BE2C (cell line): ENCODE data around the gene ARHGEF1.
"Not testable (repeated sequence)": the region's sequence is repeated elsewhere in the genome, so short reads cannot be mapped to it uniquely, and the experiment has no call there.

ENCODE experiments used
- DNase-seq: peaks from one replicate; pipeline ENCODE4 v3.0.0-alpha.2; 2020
- H3K27me3 ChIP-seq: fragments of 250-450 bp; sonication (Bioruptor Pico); 2 replicates; pipeline ENCODE4 v1.5.1; 2020; ENCODE audit warnings: mild to moderate bottlenecking
- H3K36me3 ChIP-seq: fragments of 250-450 bp; sonication (Bioruptor Pico); 2 replicates; pipeline ENCODE4 v1.5.1; 2020; ENCODE audit warnings: mild to moderate bottlenecking
- H3K4me1 ChIP-seq: fragments of 250-450 bp; sonication (Bioruptor Pico); 2 replicates; pipeline ENCODE4 v1.5.1; 2020
- H3K4me3 ChIP-seq: 2 replicates; pipeline ENCODE4 v1.5.1; 2011; ENCODE audit warnings: low read depth, low read length
- H3K9me3 ChIP-seq: fragments of 250-450 bp; sonication (Bioruptor Pico); 2 replicates; pipeline ENCODE4 v1.5.1; 2020
- CTCF ChIP-seq: IDR thresholded peaks from 2 replicates; pipeline ENCODE4 v1.5.1; 2012; ENCODE audit warnings: mild to moderate bottlenecking, low read depth, low read length

The ARHGEF1 gene

GRCh38 chr19:41872384-41872774 lies 10.6 kb upstream of the ARHGEF1 start:
- peaks cover 50% of the 10 kb centered on the region for H3K36me3 ChIP-seq
- no peaks in the 10 kb centered on the region for H3K4me1 ChIP-seq
- no peak for TF ChIP-seq CTCF
- DNase-seq: no peak
- 0 out of 2 replicates have a peak, but pooled peaks cover 4% of the 10 kb centered on the region for H3K27me3 ChIP-seq
- H3K9me3 ChIP-seq: no peaks in the 10 kb centered on the region
- no peak overlapping the region for H3K4me3 ChIP-seq

GRCh38 chr19:41872775-41873647 lies 10.0 kb upstream of the ARHGEF1 start:
- peak; percentile 86 for TF ChIP-seq CTCF

GRCh38 chr19:41875973-41876372 lies 7.0 kb upstream of the ARHGEF1 start:
- H3K4me1 ChIP-seq, H3K9me3 ChIP-seq, H3K27me3 ChIP-seq, DNase-seq, H3K4me3 ChIP-seq: not testable (repeated sequence)
- H3K36me3 ChIP-seq: peaks cover 15% of the 10 kb centered on the region

More at GRCh38 chr19:41872775-41873647, 10.0 kb upstream of the ARHGEF1 start:
- 0 out of 2 replicates have a peak, but pooled peaks cover 4% of the 10 kb centered on the region for H3K27me3 ChIP-seq
- H3K36me3 ChIP-seq: peaks cover 43% of the 10 kb centered on the region
- DNase-seq: peak; percentile 81
- no peaks in the 10 kb centered on the region for H3K4me1 ChIP-seq
- no peak overlapping the region for H3K4me3 ChIP-seq
- no peaks in the 10 kb centered on the region for H3K9me3 ChIP-seq

GRCh38 chr19:41876847-41877832 lies 5.8 kb upstream of the ARHGEF1 start, which contains the start of gene CD79A:
TSS of gene CD79A (plus strand) at chr19:41877279. CDS start at chr19:41877305, 26 bp downstream.
- Histone ChIP-seq H3K27me3 (peaks cover 6% of the 10 kb centered on the region; the same call in 1 of the 2 replicates), H3K9me3 (no peaks in the 10 kb centered on the region), H3K4me3 (no peak within 1 kb of the TSS), H3K36me3 (peaks cover 4% of the 10 kb centered on the region), H3K4me1 (no peaks in the 10 kb centered on the region)
- no peak for DNase-seq
- no peak for TF ChIP-seq CTCF

GRCh38 chr19:41877916-41878905 lies 4.8 kb upstream of the ARHGEF1 start:
- H3K9me3 ChIP-seq: no peaks in the 10 kb centered on the region
- no peak for DNase-seq
- TF ChIP-seq CTCF: no peak
- H3K4me3 ChIP-seq: no peak overlapping the region
- H3K4me1 ChIP-seq: no peaks in the 10 kb centered on the region
- H3K27me3 ChIP-seq: peaks cover 17% of the 10 kb centered on the region
- no peaks in the 10 kb centered on the region for H3K36me3 ChIP-seq

GRCh38 chr19:41879080-41879479 lies 3.9 kb upstream of the ARHGEF1 start:
- no peak for TF ChIP-seq CTCF
- Histone ChIP-seq H3K36me3 (no peaks in the 10 kb centered on the region), H3K4me3 (no peak overlapping the region), H3K9me3 (no peaks in the 10 kb centered on the region), H3K27me3 (peaks cover 21% of the 10 kb centered on the region), H3K4me1 (no peaks in the 10 kb centered on the region)
- no peak for DNase-seq
